Astrocyte (in vitro differentiated cells and primary cell): Measurements from ENCODE around the gene CFAP65. TPM values are rescaled to one million over a fixed set of nuclear protein-coding genes. Genes with fewer than 3 reads are reported as not detected.

Experiments
- DNase-seq: peaks from one replicate; pipeline ENCODE4 v3.0.0-alpha.2; 2010; ENCODE audit warnings: low read depth
- FAIRE-seq: peaks from 2 replicates; lab custom pipeline; 2011; peaks lifted over from hg19 to GRCh38; lab: Jason Lieb, UNC
- H2AFZ ChIP-seq: 2 replicates; pipeline ENCODE4 v1.6.0; 2012; ENCODE audit warnings: low read depth, low read length, inconsistent platforms
- H3K27ac ChIP-seq: 2 replicates; pipeline ENCODE4 v1.5.1; 2011; ENCODE audit warnings: low read depth, low read length, inconsistent platforms
- H3K27me3 ChIP-seq: 2 replicates; pipeline ENCODE4 v1.6.0; 2011; ENCODE audit warnings: low read length, inconsistent platforms; ENCODE audit not compliant: insufficient read depth
- H3K36me3 ChIP-seq: 2 replicates; pipeline ENCODE4 v1.5.1; 2011; ENCODE audit warnings: low read length, inconsistent platforms; ENCODE audit not compliant: insufficient read depth
- H3K4me1 ChIP-seq: 2 replicates; pipeline ENCODE4 v1.5.1; 2011; ENCODE audit warnings: low read length, inconsistent platforms; ENCODE audit not compliant: insufficient read depth
- H3K4me2 ChIP-seq: 2 replicates; pipeline ENCODE4 v1.6.0; 2012; ENCODE audit warnings: low read length, inconsistent platforms
- H3K4me3 ChIP-seq: 2 replicates; pipeline ENCODE4 v1.5.1; 2011; ENCODE audit warnings: low read depth, mild to moderate bottlenecking, low read length, inconsistent platforms; ENCODE audit not compliant: insufficient read depth
- H3K79me2 ChIP-seq: 2 replicates; pipeline ENCODE4 v1.6.0; 2012; ENCODE audit warnings: mild to moderate bottlenecking, low read length, inconsistent platforms; ENCODE audit not compliant: insufficient read depth
- H3K9ac ChIP-seq: 2 replicates; pipeline ENCODE4 v1.6.0; 2012; ENCODE audit warnings: mild to moderate bottlenecking, low read length, inconsistent platforms
- H3K9me3 ChIP-seq: 2 replicates; pipeline ENCODE4 v1.5.1; 2012; ENCODE audit warnings: low read depth, mild to moderate bottlenecking, low read length, inconsistent platforms; ENCODE audit not compliant: insufficient read depth
- H4K20me1 ChIP-seq: 2 replicates; pipeline ENCODE4 v1.6.0; 2012; ENCODE audit warnings: low read length, inconsistent platforms; ENCODE audit not compliant: insufficient read depth
- H3K27ac Mint-ChIP-seq: one replicate; pipeline ENCODE4 v1.8.0; 2021; ENCODE audit warnings: mild to moderate bottlenecking, mixed read lengths; ENCODE audit not compliant: unreplicated experiment
- H3K27me3 Mint-ChIP-seq: one replicate; pipeline ENCODE4 v1.8.0; 2021; ENCODE audit warnings: low read depth, mixed read lengths; ENCODE audit not compliant: unreplicated experiment
- H3K36me3 Mint-ChIP-seq: one replicate; pipeline ENCODE4 v1.8.0; 2021; ENCODE audit warnings: low read depth, mixed read lengths; ENCODE audit not compliant: unreplicated experiment
- H3K4me1 Mint-ChIP-seq: one replicate; pipeline ENCODE4 v1.8.0; 2021; ENCODE audit warnings: low read depth, mixed read lengths; ENCODE audit not compliant: unreplicated experiment
- H3K4me3 Mint-ChIP-seq: one replicate; pipeline ENCODE4 v1.8.0; 2021; ENCODE audit warnings: mild to moderate bottlenecking, moderate library complexity, mixed read lengths; ENCODE audit not compliant: unreplicated experiment
- H3K9me3 Mint-ChIP-seq: one replicate; pipeline ENCODE4 v1.8.0; 2021; ENCODE audit warnings: mild to moderate bottlenecking, mixed read lengths; ENCODE audit not compliant: unreplicated experiment
- EZH2 ChIP-seq: IDR thresholded peaks from 2 replicates; pipeline ENCODE4 v1.6.1; 2012; ENCODE audit warnings: mild to moderate bottlenecking, low read length, inconsistent platforms; ENCODE audit not compliant: insufficient read depth
- total RNA-seq: library from RNA; stranded (reverse); gene quantifications from 2 replicates; pipeline ENCODE4 v1.2.1, GENCODE V29; 2021
- TF ChIP-seq, protein P1 (sequence below): IDR thresholded peaks from 2 replicates; pipeline ENCODE4 v1.5.1; 2011; ENCODE audit warnings: low read depth, mild to moderate bottlenecking, inconsistent platforms, low read length, moderate library complexity; ENCODE audit not compliant: insufficient read depth

CFAP65 gene
- total RNA-seq, 1 donor from 2014 or later = 0.27 TPM

DNA sequence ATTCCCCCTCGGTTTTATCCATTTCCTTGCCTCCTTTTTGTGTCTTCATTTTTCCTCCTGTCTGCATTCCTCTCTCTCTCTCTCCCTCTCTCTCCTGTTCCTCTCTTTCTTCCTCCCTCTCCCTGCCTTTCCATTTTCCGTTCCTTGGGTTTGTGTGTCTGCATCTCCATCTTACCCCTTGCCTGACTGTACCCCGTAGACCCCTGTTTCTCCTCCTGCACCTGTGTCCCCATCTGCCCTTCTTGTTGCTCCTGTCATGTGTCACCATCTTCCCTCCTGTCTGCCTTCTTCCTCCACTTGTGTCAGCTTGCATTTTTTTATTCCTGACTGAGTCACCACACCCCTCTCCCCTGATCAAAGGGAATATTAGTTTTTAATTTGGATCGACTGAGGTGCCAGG lies 80.1 kb downstream of the CFAP65 start:
- no peaks in the 10 kb centered on the region for H3K9me3 ChIP-seq
- H3K27me3 ChIP-seq = peaks cover 54% of the 10 kb centered on the region
- Mint-ChIP-seq H3K27ac (peak overlapping the region; percentile 7), H3K27me3 (peaks cover 52% of the 10 kb centered on the region), H3K4me1 (peaks cover 18% of the 10 kb centered on the region), H3K9me3 (peaks cover 2% of the 10 kb centered on the region), H3K4me3 (peak overlapping the region; percentile 68), H3K36me3 (no peaks in the 10 kb centered on the region)
- H3K27ac ChIP-seq = no peak overlapping the region
- DNase-seq (no peak), FAIRE-seq (no peak)
- no peak overlapping the region for H3K4me3 ChIP-seq
- no peaks in the 10 kb centered on the region for H3K36me3 ChIP-seq
- no peak for TF ChIP-seq EZH2
- TF ChIP-seq, protein P1, sequence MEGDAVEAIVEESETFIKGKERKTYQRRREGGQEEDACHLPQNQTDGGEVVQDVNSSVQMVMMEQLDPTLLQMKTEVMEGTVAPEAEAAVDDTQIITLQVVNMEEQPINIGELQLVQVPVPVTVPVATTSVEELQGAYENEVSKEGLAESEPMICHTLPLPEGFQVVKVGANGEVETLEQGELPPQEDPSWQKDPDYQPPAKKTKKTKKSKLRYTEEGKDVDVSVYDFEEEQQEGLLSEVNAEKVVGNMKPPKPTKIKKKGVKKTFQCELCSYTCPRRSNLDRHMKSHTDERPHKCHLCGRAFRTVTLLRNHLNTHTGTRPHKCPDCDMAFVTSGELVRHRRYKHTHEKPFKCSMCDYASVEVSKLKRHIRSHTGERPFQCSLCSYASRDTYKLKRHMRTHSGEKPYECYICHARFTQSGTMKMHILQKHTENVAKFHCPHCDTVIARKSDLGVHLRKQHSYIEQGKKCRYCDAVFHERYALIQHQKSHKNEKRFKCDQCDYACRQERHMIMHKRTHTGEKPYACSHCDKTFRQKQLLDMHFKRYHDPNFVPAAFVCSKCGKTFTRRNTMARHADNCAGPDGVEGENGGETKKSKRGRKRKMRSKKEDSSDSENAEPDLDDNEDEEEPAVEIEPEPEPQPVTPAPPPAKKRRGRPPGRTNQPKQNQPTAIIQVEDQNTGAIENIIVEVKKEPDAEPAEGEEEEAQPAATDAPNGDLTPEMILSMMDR = no peak
- H2AFZ ChIP-seq = no peak overlapping the region
- H3K9ac ChIP-seq = no peak overlapping the region
- H3K4me2 ChIP-seq = no peak overlapping the region
- H3K4me1 ChIP-seq = peaks cover 14% of the 10 kb centered on the region
- no peaks in the 10 kb centered on the region for H3K79me2 ChIP-seq
- H4K20me1 ChIP-seq = peaks cover 4% of the 10 kb centered on the region

- Histone ChIP-seq H3K27me3 (peaks cover 56% of the 10 kb centered on the region), H3K9me3 (no peaks in the 10 kb centered on the region), H3K4me3 (no peak overlapping the region), H2AFZ (no peak overlapping the region), H3K27ac (no peak overlapping the region), H4K20me1 (peaks cover 4% of the 10 kb centered on the region), H3K79me2 (no peaks in the 10 kb centered on the region), H3K36me3 (no peaks in the 10 kb centered on the region), H3K9ac (no peak overlapping the region), H3K4me2 (no peak overlapping the region), H3K4me1 (peaks cover 14% of the 10 kb centered on the region)
- H3K36me3 Mint-ChIP-seq = no peaks in the 10 kb centered on the region
- peaks cover 18% of the 10 kb centered on the region for H3K4me1 Mint-ChIP-seq
- no peak for DNase-seq
- FAIRE-seq = no peak
- H3K4me3 Mint-ChIP-seq = peak overlapping the region; percentile 71
- H3K27ac Mint-ChIP-seq = no peak overlapping the region
- TF ChIP-seq, protein P1 = no peak
- peak; percentile 98 for TF ChIP-seq EZH2
- peaks cover 57% of the 10 kb centered on the region for H3K27me3 Mint-ChIP-seq
- H3K9me3 Mint-ChIP-seq = peaks cover 2% of the 10 kb centered on the region
These were observed 80.8 kb downstream of the CFAP65 start for GRCh38 chr2:218960309-218961165.

- Mint-ChIP-seq H3K36me3 (no peaks in the 10 kb centered on the region), H3K4me1 (peaks cover 18% of the 10 kb centered on the region), H3K9me3 (peaks cover 2% of the 10 kb centered on the region), H3K4me3 (no peak overlapping the region), H3K27ac (no peak overlapping the region), H3K27me3 (peaks cover 65% of the 10 kb centered on the region)
- H3K27ac ChIP-seq = no peak overlapping the region
- peaks cover 4% of the 10 kb centered on the region for H4K20me1 ChIP-seq
- peak overlapping the region; percentile 44 for H3K4me3 ChIP-seq
- peak; percentile 94 for TF ChIP-seq EZH2
- TF ChIP-seq, protein P1 = no peak
- H3K4me2 ChIP-seq = peak overlapping the region; percentile 86
- no peaks in the 10 kb centered on the region for H3K79me2 ChIP-seq
- H3K27me3 ChIP-seq = peaks cover 56% of the 10 kb centered on the region
- DNase-seq (no peak), FAIRE-seq (no peak)
- H3K4me1 ChIP-seq = peaks cover 14% of the 10 kb centered on the region
- H2AFZ ChIP-seq = peak overlapping the region; percentile 80
- H3K36me3 ChIP-seq = no peaks in the 10 kb centered on the region
- H3K9ac ChIP-seq = no peak overlapping the region
- no peaks in the 10 kb centered on the region for H3K9me3 ChIP-seq
These were observed 81.5 kb downstream of the CFAP65 start for GRCh38 chr2:218959761-218960308.
